Activated T-cell treated with anti-CD3 and anti-CD28 coated beads, Interleukin-2, amount 50 U/mL, for 1 hour (primary cell): ENCODE results near the gene LRWD1.
"Not testable (repeated sequence)": the region's sequence is repeated elsewhere in the genome, so short reads cannot be mapped to it uniquely, and the experiment has no call there.

Source experiments
- DNase-seq: peaks from one replicate; pipeline ENCODE4 v3.0.0-alpha.2; 2020

The LRWD1 gene

DNA sequence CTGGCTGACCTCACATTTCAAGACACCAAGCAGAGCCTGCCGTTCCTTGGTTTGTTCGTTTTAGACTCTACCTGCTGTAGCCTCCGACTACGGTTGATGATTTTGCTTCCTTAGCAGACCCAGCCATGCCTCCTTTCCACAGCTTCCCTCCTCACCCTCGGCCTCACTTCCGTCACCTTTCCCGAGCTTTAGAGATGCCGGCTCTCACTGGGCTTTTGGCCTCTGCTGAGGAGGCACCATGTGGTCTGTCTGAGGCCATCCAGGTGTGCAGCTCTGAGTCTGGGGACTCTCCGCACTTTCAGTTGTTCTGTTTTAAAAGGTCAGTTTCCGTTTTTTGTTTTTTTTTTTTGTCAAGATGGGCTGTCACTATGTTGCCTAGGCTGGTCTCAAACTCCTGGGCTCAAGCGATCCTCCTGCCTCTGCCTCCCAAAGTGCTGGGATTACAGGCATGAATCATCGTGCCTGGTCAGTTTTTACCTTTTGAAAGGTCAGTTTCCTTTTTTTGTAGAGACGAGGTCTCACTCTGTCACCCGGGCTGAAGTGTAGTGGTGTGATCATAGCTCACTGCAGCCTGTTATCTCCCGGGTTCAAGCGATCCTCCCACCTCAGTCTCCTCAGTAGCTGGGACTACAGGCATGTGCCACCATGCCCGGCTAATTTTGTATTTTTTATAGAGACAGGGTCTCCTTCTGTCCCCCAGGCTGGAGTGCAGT lies 19.7 kb upstream of the LRWD1 start:
- no peak for DNase-seq

DNA sequence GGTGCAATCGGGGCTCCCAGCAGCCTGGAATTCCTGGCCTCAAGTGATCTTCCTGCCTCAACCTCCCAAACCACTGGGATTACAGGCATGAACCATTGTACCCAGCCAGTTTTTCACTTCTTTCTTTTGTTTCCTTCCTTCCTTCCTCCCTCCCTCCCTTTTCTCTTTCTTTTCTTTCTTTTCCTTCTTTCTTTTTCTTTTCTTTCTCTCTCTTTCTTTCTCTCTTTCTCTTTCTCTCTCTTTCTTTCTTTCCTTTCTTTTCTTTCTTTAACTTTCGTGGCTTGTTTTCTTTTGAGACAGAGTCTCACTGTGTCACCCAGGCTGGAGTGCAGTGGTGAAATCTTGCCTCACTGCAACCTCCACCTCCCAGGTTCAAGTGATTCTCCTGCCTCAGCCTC lies 19.1 kb upstream of the LRWD1 start:
- no peak for DNase-seq

DNA sequence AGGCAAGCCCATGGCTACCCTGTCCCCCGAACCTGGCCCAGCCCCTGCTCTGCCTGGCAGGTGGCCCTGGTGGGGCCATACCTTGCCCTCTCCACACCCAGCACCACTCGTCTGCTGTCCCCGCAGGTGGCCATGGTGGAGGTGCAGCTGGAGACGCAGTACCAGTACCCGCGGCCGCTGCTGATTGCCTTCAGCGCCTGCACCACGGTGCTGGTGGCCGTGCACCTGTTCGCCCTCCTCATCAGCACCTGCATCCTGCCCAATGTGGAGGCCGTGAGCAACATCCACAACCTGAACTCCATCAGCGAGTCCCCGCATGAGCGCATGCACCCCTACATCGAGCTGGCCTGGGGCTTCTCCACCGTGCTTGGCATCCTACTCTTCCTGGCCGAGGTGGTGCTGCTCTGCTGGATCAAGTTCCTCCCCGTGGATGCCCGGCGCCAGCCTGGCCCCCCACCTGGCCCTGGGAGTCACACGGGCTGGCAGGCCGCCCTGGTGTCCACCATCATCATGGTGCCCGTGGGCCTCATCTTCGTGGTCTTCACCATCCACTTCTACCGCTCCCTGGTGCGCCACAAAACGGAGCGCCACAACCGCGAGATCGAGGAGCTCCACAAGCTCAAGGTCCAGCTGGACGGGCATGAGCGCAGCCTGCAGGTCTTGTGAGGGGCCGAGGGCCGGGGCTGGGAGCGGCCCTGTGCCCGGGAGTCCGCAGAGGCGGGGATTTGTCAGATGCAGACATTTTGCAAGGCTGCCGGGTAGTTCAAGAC lies 18.2 kb upstream of the LRWD1 start:
- DNase-seq, result no peak

DNA sequence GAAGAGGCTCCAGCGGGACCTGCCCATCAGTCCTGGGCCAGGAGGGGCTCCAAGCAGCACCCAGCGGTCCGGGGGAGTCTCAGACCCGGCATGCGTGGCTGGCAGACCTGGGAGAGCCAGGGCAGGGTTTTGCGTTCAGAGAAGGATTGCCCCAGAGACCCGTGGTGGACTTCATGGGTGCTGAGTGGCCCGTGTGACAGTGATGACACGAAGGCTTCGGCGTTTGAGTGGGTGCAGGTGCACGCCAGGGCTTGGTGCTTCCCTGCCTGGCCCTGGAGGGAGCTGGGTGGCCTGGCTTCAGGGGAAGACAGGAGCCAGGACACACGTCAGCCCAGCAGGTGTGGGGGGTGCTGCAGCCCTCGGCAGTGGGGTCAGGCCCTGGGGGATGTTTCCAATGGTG lies 17.5 kb upstream of the LRWD1 start:
- DNase-seq, result no peak

DNA sequence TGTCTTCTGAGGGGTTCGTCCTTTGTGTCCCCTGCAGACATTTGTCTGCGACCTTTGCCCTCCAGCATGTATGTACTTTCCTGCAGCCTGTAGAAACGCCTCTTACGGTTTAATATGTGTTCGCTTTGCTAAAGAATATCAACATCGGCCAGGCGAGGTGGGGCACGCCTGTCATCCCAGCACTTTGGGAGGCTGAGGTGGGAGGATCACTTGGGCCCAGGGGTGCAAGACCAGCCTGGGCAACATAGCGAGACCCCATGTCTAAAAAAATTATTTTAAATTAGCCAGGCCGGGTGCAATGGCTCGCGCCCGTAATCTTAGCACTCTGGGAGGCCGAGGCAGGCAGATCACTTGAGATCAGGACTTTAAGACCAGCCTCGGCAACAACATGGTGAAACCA lies 15.6 kb upstream of the LRWD1 start:
- no peak for DNase-seq

DNA sequence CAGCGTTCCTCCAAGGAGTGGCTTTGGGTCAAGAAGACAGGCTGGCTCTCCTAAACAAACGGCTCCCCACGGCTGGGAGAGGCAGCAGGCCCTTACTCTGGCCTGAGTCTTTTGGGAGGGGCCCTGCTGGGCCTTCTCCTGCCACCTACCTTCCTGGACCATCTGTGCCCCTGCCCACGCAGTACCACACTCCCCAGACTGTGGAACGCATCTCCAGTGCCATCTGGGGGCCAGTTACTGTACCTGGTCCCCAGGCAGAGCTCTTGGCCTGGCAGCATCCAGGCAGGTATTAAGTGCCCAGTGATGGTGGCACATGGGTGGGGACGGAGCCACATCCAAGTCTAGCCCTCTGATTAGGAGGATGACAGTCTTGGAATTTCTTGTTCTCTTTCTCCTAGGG lies 14.5 kb upstream of the LRWD1 start:
- DNase-seq, result peak; percentile 66

DNA sequence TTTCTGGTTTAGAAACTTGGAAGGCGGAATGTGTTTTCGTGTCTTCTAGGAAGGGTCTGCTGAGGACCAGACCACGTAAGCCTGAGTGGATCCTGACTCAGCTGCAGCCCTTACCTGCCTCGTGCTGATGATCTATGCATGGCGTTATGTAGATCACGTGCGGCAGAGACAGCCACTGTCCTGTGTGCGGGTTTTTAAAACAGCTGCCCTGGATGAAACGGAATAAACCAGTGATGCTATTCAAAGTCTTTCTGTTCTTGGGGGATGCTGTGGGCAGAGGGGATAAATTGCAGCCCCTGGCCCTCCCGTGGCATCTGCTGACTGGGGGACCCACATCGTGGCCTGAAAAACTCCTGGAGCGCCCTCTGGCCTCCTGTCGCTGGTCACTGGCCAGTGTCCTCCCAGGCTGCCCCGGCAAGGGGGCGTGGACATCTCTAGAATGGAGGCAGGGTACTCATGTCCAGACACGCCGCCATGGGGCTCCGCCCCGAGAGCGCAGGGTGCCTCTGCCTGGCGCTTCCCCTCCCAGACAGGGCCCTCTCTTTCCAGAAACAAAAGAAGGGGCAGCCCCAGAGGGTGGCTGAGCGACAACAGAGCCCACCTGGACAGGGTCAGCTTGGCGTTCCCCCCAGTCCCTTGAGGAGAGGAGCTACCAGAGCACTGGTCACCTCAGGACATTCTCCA lies 13.3 kb upstream of the LRWD1 start:
- no peak for DNase-seq

DNA sequence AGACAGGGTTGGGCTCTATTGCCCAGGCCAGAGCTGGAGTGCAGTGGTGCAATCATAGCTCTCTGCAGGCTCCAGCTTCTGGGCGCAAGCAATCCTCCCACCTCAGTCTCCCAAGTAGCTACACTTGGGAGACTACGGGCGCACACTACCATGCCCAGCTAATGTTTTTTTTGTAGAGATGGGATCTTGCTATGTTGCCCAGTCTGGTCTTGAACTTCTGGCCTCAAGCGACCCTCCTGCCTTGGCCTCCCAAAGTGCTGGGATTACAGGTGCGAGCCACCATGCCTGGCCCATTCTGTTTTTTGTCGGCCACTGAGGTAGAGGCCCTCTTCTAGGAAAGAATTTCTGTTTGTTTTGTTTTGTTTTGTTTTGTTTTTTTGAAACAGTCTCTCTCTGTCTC lies 12.3 kb upstream of the LRWD1 start:
- no peak for DNase-seq

DNA sequence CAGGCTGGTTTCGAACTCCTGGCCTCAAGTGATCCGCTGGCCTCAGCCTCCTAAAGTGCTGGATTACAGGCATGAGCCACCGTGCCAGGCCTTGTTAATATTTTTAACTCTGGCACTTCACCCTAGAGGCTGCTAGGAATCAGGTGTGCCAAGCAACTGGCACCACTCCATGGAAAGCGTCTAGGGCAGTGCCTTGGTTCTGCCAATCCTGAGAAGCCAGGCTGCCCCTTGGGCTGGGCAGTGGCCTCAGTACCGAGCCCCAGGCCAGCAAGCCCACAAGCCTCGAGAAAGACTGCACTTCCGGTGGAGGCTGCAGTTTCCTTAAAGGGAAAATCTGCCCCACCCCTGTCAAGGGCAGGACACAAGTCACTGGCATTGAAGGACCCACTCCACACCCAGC lies 11.5 kb upstream of the LRWD1 start:
- DNase-seq, result no peak

DNA sequence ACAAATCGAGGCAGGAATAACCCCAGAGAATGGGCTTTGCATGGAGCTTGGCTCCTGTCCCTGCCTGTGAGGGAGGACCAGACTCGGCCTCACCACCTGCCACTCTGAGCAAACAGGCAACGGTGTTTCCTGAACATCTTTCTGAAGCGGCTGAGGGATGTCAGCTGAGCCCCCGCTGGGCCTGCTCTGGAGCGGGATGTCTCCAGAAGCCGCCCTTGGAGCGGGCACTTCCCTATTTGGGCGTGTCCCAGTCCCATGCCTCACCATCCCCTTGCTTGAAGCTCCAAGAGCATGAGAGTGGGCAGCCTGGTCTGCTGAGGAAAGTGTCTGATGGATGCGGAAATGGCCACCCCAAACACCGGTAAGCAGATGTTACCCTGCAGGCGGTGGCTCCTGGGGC lies 10.3 kb upstream of the LRWD1 start:
- no peak for DNase-seq

DNA sequence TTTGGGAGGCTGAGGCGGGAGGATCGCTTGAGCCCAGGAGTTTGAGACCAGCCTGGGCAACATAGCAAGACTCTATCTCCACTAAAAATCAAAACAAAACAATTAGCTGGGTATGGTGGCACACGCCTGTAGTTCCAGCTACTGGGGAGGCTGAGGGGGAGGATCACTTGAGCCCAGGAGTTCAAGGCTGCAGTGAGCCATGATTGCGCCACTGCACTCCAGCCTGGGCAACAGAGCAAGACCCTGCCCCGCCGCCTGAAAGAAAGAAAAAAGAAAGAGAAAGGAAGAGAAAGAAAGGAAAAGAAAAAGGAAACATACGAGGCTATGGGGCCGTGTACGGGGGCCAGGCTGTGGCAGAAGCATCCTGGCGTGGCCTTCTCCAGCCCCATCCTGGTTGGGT lies 9.9 kb upstream of the LRWD1 start:
- not testable (repeated sequence) for DNase-seq

DNA sequence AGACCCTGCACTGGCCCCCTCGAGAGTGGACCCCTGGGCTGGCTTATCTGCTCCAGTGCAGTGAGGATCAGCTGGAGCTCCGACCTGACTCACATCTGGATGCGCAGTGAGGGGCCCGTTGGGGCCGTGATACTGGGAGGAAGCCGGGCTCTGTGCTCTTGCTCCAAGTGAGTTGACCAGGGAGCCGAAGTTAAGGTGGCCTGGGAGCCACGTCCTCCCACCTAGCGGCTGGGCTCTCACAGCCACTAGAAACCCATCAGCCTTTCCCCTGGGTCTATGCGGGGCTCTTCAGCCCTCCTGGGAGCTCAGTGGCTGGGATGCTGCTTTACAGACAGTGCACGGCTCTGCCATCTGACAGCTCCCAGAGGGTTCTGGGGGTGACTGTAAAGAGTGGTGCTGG lies 9.2 kb upstream of the LRWD1 start:
- no peak for DNase-seq

DNA sequence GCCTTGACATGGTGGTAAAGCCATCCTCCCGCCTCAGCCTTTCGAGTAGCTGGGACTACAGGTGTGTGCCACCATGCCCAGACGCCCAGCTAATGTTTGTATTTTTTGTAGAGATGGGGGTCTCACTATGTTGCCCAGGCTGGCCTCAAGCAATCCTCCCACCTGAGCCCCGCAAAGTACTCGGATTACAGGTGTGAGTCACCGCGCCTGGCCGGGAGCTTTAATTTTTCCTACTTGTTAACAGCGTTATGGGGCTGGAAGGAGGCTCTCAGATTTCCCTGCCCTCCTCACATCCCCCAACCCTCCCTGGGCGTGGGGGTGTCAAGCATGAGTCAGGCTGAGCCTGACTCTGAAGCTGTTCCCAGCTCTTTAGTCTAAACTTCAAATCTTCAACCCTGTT lies 8.5 kb upstream of the LRWD1 start:
- no peak for DNase-seq

DNA sequence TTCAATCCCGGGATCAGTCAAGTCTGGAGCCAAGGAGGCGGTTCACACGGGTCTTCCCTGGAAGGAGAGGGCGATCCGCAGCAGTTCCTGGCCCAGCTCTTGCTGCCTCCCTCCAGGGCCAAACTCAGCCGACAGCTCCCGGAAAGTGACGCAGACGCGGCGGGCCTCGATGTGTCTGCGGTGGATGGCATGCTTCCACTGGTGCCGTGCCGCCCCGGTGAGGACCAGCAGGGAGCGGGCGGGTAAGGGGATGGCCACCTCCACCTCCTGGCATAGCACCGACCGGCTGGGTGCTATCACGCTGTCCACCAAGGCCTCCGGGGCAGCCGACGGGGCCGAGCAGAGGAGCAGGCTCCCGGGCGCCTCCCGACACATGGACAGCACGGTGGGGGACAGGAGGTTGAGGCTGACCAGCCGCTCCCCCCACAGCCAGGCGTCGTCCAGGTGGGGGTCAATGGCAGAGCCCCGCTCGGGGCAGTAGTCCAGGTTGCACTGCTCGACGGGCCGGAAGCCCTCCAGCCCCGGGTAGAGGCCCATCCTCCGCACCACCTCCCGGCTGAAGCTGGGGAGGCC lies 7.3 kb upstream of the LRWD1 start:
- DNase-seq, result no peak

DNA sequence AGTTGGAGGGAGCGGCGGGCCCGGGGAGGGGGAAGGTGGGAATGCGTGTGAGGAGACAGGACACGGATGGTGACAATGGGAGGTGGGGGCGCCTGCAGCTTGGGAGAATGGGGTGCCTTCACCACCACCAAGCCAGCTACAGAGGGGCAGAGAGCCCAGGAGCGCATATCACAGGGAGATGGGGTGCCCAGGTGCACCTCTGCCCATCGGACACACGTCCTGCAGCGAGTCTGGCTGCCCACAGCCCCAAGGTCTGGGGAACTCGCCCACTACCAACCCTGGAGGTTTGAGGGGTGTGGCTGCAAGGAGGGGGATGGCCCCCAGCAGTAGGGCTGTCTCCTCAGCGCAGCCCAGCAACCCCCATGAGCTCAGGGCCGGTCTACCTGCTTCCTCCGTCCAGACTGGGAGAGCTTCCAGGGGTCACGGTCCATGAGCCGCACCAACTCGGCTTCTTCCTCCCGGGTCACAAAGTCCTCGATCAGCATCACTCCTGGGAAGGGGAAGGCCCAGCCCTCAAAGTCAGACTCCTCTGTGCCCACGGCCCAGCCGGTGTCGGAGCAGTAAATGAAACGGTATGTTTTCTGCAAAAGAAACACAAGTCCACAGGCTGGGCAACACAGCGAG lies 5.5 kb upstream of the LRWD1 start:
- no peak for DNase-seq

DNA sequence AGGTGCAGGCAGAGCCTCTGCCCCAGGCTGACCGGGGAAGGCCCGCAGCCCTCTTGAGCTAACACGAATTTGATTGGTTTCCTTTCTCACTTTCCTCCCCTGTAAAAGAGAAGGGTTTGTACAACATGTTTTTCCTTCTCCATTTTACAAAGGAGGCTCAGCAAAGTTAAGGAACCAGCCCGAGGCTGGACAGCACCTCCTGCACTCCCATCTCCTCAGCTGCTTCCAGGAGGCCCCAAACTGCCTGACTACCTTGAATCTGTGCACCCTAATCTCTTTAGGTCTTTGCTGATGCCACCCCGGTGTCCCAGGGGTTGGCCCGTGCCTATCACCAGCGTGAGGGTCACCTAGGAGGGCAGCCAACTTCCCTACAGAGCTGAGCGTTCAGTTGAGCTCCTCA lies 4.3 kb upstream of the LRWD1 start:
- no peak for DNase-seq

DNA sequence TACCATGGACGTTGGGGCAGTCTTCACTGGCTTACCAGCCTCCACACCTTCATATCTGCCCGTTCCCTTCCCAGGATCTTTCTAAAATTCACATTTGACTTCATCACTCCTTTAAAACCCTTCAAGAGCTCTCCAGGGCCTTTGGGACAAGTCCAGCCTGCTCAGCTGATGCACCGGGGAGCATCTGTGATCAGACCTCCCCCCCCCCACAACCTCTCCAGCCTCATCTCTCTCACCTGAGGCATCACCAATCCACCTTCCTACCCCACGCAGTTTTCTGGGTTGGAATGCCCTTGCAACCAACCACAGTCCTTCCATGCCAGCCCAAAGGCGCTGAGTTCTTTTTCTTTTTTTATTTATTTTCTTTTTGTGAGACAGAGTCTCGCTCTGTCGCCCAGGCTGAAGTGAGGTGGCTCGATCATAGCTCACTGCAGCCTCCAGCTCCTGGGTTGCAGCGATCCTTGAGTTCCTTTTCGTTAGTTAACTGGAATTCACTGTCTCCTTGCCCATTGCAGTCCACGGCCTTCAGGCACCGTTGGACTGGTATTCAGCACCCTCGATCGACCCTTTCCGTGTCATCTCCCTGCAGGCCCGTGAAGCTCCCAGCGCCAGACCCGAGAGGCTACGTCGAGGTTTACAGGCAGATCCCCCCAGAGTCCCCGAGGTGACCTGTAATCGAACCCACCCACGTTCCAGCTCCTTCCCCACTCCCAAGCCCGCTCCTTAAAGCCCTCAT lies 775 bp upstream of the LRWD1 start:
- peak; percentile 33 for DNase-seq

DNA sequence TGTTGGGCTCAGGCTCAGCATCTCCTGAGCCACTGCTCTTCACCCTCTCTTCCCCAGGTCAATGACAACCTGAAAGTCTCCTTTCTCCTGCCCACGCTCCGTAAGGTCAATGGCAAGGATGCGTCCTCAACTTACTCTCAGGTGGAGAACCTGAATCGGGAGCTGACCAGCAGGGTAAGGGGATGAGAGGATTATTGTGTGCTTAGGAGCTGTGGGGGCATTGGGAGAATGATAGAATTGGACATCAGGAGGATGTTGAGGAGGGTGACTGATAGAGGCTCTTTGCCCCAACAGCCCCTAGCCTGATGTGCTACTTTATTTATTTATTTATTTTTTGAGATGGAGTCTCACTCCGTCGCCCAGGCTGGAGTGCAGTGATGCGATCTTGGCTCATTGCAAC lies 1.3 kb downstream of the LRWD1 start:
- no peak for DNase-seq

DNA sequence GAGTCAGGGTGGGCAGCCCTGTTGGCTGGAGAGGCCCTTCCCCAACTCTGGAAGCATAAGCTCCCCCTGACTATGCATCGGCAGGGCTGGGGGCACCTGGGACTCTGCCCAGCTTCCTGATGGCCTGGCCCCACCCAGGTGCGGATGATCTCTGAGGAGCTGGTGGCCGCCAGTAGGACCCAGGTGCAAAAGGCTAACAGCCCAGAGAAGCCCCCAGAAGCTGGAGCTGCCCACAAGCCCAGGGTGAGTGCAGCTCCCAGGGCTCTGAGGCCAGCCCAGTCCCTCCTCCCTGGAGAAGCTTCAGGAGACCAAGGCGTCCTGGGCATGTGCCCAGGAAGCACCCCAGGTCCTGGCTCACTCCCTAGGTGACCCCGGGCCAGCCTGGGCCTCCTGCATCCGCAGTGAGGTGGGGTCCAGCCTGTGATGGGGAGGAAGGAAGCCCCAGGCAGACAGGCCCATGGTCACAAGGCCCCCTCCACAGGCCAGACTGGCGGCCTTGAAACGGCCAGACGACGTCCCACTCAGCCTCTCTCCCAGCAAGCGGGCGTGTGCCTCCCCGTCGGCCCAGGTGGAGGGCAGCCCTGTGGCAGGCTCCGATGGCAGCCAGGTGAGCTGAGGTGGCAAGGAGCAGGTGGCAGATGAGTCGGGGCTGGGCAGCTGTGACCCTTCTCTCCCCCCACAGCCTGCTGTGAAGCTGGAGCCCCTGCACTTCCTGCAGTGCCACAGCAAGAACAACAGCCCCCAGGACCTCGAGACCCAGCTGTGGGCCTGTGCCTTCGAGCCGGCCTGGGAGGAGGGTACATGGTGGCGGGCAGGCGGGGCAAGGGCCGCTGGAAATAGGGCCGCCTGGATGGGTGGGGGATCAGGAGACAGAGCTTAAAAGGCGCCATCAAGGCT lies 3.0 kb downstream of the LRWD1 start:
- no peak for DNase-seq

DNA sequence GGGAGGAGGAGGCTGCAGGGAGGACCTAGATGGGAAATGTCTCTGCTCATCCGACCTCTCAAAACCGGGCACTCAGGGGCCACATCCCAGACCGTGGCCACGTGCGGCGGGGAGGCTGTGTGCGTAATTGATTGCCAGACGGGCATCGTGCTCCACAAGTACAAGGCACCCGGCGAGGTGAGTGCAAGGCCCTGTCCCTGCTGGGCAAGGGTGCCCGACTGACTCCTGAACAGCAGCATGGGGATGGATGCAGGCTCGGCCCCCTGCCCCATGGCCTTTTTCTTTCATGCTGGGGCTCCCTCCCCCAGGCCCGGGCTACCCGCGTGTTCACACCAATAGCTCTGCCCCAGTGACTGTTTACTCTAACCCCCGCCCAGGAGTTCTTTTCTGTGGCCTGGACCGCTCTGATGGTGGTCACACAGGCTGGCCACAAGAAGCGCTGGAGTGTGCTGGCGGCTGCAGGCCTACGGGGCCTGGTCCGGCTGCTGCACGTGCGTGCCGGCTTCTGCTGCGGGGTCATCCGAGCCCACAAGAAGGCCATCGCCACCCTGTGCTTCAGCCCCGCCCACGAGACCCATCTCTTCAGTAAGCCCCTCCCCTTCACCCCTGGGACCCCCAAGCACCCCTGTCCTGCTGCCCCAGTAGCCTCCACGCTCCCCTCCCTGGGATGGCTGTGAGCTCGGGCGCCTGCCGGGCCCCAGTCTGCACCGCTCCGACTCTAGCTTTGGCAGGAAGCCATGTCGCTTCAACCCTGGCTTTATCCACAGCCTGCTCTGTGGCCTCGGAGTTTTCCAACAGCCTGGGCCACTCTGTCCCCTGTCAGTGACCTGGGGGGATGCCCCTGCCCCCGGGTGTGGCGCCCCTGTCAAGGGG lies 3.9 kb downstream of the LRWD1 start:
- no peak for DNase-seq
